Activated CD4-positive, alpha-beta T cell treated with anti-CD3 and anti-CD28 coated beads, Interleukin-2, amount 50 U/mL, for 4 hours (primary cell): ENCODE measurements around the gene BEX5.
A peak's percentile ranks its signal among the peaks of the same experiment; 100 is the strongest.
"Not testable (repeated sequence)": the region's sequence is repeated elsewhere in the genome, so short reads cannot be mapped to it uniquely, and the experiment has no call there.

Source experiments
- DNase-seq, 2 experiments: peaks; one replicate each; pipeline ENCODE4 v3.0.0-alpha.2; 2020

The BEX5 gene

GRCh38 chrX:102155806-102156179 lies at the start of gene BEX5:
TSS of gene BEX5 (minus strand) at chrX:102155977. CDS start at chrX:102154265, 1,712 bp downstream.
- peak; percentile 46 to 48 for DNase-seq

- DNase-seq = no peak
These were observed 30.4 kb upstream of the BEX5 start for GRCh38 chrX:102185967-102186720.

GRCh38 chrX:102154900-102155805 lies 624 bp downstream of the BEX5 start:
- peak in 1 of 2 experiments; percentile 6 for DNase-seq

- DNase-seq = no peak
These were observed 1.4 kb downstream of the BEX5 start for GRCh38 chrX:102154218-102154860.

- not testable (repeated sequence) for DNase-seq
These were observed 13.5 kb downstream of the BEX5 start, which contains the start of gene TCEAL6 for GRCh38 chrX:102142274-102142673. TSS of gene TCEAL6 (minus strand) at chrX:102142481.

- not testable (repeated sequence) for DNase-seq
These were observed 14.1 kb downstream of the BEX5 start for GRCh38 chrX:102141631-102142030.

- not testable (repeated sequence) for DNase-seq
These were observed 14.9 kb downstream of the BEX5 start for GRCh38 chrX:102140876-102141275.

GRCh38 chrX:102138064-102138463 lies 17.7 kb downstream of the BEX5 start:
- no peak for DNase-seq

- no peak for DNase-seq
These were observed 26.3 kb downstream of the BEX5 start for GRCh38 chrX:102129473-102129872.

GRCh38 chrX:102126863-102127262 lies 28.9 kb downstream of the BEX5 start:
- no peak for DNase-seq

GRCh38 chrX:102126080-102126818 lies 29.5 kb downstream of the BEX5 start:
- not testable (repeated sequence) for DNase-seq

GRCh38 chrX:102125436-102125835 lies 30.3 kb downstream of the BEX5 start, which contains the start of gene TCEAL2:
TSS of gene TCEAL2 (plus strand) at chrX:102125679. CDS start at chrX:102126831, 1,152 bp downstream.
- peak in 1 of 2 experiments; percentile 6 for DNase-seq

- not testable (repeated sequence) for DNase-seq
These were observed 30.8 kb downstream of the BEX5 start for GRCh38 chrX:102125014-102125413.

GRCh38 chrX:102115748-102116147 lies 40.0 kb downstream of the BEX5 start:
- no peak for DNase-seq

GRCh38 chrX:102113367-102113766 lies 42.4 kb downstream of the BEX5 start:
- DNase-seq = no peak
